PC-3 (cell line): Measurements from ENCODE around the gene LMO4.

Source experiments
- EZH2 ChIP-seq: fragments of 300-600 bp; sonication (generic); IDR thresholded peaks from one replicate; pipeline ENCODE4 v1.6.1; 2017; ENCODE audit warnings: antibody characterized with exemption, mild to moderate bottlenecking, low read length; ENCODE audit not compliant: unreplicated experiment
- EZH2phosphoT487 ChIP-seq: fragments of 300-600 bp; sonication (generic); IDR thresholded peaks from 2 replicates; pipeline ENCODE4 v1.6.1; 2018; ENCODE audit warnings: mild to moderate bottlenecking, antibody characterized with exemption, low read length, borderline replicate concordance
- TF ChIP-seq, protein P1 (sequence below): fragments of 300-600 bp; sonication (generic); conservative IDR thresholded peaks from 2 replicates; pipeline ENCODE4 v1.5.1; 2017; ENCODE audit warnings: antibody characterized with exemption, low read depth, mild to moderate bottlenecking, low read length

DNA sequence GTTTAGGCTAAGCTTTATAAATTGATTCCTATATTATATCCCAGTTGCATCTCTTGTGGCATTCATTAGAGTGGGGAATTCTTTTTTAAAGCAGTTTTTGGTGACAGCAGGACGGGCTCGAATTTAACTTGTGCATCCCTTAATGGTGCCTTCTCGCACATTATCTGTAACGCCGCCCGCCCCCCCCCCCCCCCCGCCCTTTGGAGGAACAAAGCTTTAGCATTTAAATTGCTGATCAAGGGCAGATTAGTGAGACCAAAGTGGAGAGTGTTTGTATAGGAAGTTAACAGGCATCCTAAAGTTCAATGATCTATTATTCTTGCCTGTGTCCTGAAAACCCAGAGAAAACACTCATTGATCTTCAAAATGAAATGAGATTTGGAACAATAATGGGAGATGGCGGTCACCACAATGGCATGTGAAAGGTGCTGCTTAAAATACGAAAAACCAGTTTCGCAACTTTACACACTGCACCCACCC lies 2.2 kb downstream of the LMO4 start:
- TF ChIP-seq, protein P1, sequence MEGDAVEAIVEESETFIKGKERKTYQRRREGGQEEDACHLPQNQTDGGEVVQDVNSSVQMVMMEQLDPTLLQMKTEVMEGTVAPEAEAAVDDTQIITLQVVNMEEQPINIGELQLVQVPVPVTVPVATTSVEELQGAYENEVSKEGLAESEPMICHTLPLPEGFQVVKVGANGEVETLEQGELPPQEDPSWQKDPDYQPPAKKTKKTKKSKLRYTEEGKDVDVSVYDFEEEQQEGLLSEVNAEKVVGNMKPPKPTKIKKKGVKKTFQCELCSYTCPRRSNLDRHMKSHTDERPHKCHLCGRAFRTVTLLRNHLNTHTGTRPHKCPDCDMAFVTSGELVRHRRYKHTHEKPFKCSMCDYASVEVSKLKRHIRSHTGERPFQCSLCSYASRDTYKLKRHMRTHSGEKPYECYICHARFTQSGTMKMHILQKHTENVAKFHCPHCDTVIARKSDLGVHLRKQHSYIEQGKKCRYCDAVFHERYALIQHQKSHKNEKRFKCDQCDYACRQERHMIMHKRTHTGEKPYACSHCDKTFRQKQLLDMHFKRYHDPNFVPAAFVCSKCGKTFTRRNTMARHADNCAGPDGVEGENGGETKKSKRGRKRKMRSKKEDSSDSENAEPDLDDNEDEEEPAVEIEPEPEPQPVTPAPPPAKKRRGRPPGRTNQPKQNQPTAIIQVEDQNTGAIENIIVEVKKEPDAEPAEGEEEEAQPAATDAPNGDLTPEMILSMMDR, result no peak
- TF ChIP-seq EZH2 (no peak), EZH2phosphoT487 (no peak)
